Ishikawa (cell line): Measurements from ENCODE around the gene CNOT2.

ENCODE experiments used
- CREB1 ChIP-seq: IDR thresholded peaks from 2 replicates; pipeline ENCODE4 v1.6.1; 2012; ENCODE audit warnings: low read depth
- FOXM1 ChIP-seq: IDR thresholded peaks from 2 replicates; pipeline ENCODE4 v1.6.1; 2012; ENCODE audit warnings: low read depth, borderline replicate concordance
- MAX ChIP-seq: IDR thresholded peaks from 2 replicates; pipeline ENCODE4 v1.6.1; 2012
- RAD21 ChIP-seq: IDR thresholded peaks from 2 replicates; pipeline ENCODE4 v1.6.1; 2012; ENCODE audit warnings: low read depth
- TAF1 ChIP-seq: IDR thresholded peaks from 2 replicates; pipeline ENCODE4 v1.6.1; 2012; ENCODE audit warnings: low read depth, mild to moderate bottlenecking

GRCh38 chr12:70389678-70390077 is 146.4 kb downstream of the CNOT2 start:
- TF ChIP-seq RAD21 (no peak), MAX (no peak), CREB1 (no peak), TAF1 (no peak), FOXM1 (no peak)
